Bronchial epithelial cell (primary cell): ENCODE results near the gene CD55. TPM values are rescaled to one million over a fixed set of nuclear protein-coding genes. Genes with fewer than 3 reads are reported as not detected.
A peak's percentile ranks its signal among the peaks of the same experiment; 100 is the strongest.

Source experiments
- DNase-seq: peaks from one replicate; pipeline ENCODE4 v3.0.0-alpha.2; 2010; ENCODE audit warnings: low read depth
- FAIRE-seq: peaks from 2 replicates; lab custom pipeline; 2011; peaks lifted over from hg19 to GRCh38; lab: Jason Lieb, UNC
- H3K27me3 ChIP-seq: 2 replicates; pipeline ENCODE4 v1.5.1; 2011; ENCODE audit warnings: low read length; ENCODE audit not compliant: control insufficient read depth, insufficient read depth
- H3K36me3 ChIP-seq: 2 replicates; pipeline ENCODE4 v1.5.1; 2011; ENCODE audit warnings: low read length; ENCODE audit not compliant: control insufficient read depth, insufficient read depth
- H3K4me3 ChIP-seq: 2 replicates; pipeline ENCODE4 v1.5.1; 2011; ENCODE audit warnings: mild to moderate bottlenecking, low read depth, low read length, control low read depth
- total RNA-seq: library from RNA; depleted of rRNA; stranded (reverse); fragments of >200 nt; gene quantifications from 2 replicates; pipeline ENCODE4 v1.2.1, GENCODE V29; 2014
- TF ChIP-seq, protein P1 (sequence below): IDR thresholded peaks from 2 replicates; pipeline ENCODE4 v1.5.1; 2011; ENCODE audit warnings: mild to moderate bottlenecking, moderate library complexity, low read length, control low read depth, inconsistent platforms; ENCODE audit not compliant: insufficient read depth, severe bottlenecking

Gene CD55
- total RNA-seq, 1 donor from 2014 or later: 85.3 TPM

- H3K4me3 ChIP-seq: no peak overlapping the region
- peak; percentile 76 for DNase-seq
- TF ChIP-seq, protein P1, sequence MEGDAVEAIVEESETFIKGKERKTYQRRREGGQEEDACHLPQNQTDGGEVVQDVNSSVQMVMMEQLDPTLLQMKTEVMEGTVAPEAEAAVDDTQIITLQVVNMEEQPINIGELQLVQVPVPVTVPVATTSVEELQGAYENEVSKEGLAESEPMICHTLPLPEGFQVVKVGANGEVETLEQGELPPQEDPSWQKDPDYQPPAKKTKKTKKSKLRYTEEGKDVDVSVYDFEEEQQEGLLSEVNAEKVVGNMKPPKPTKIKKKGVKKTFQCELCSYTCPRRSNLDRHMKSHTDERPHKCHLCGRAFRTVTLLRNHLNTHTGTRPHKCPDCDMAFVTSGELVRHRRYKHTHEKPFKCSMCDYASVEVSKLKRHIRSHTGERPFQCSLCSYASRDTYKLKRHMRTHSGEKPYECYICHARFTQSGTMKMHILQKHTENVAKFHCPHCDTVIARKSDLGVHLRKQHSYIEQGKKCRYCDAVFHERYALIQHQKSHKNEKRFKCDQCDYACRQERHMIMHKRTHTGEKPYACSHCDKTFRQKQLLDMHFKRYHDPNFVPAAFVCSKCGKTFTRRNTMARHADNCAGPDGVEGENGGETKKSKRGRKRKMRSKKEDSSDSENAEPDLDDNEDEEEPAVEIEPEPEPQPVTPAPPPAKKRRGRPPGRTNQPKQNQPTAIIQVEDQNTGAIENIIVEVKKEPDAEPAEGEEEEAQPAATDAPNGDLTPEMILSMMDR: no peak
- no peaks in the 10 kb centered on the region for H3K36me3 ChIP-seq
- no peak for FAIRE-seq
- H3K27me3 ChIP-seq: no peaks in the 10 kb centered on the region
Measured at GRCh38 chr1:207407655-207408260, 86.3 kb downstream of the CD55 start.

Other genes with a start within 250 kb of the CD55 start
- gene C4BPB, start 232.8 kb upstream of the CD55 start, total RNA-seq: not detected in 2 replicates
- gene C4BPA, start 217.4 kb upstream of the CD55 start, total RNA-seq: not detected in 2 replicates
- not detected in 2 replicates for gene CR2, start 132.7 kb downstream of the CD55 start, total RNA-seq
- not detected in 2 replicates for gene CR1, start 174.5 kb downstream of the CD55 start, total RNA-seq